ENCODE measurements around the gene SMIM7. TPM values are rescaled to one million over a fixed set of nuclear protein-coding genes. Genes with fewer than 3 reads are reported as not detected.
A peak's percentile ranks its signal among the peaks of the same experiment; 100 is the strongest.

SMIM7 gene
- total and polyA plus RNA-seq, 12 donors: 32.0 to 68.1 (median 39.2) TPM

DNA sequence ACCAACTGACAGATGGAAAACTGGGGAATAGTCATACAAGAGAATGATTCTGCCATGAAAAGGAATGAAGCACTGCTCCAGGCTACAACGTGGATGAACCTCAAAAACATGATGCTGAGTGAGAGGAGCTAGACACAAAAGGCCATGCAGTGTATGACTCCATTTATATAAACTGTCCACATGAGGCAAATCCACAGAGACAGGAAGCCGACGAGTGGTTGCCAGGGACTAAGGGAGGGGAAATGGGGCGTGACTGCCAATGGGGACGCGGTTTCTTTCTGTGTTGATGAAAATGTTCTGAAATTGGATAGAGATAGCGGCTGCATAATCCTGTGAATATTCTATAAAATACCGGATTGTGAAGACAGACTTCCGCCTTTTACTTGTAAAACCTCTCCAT, 10.2 kb downstream of the SMIM7 start:
- peaks cover 0 to 18% (median 1%) of the 10 kb centered on the region in 9 donors for H3K4me1 ChIP-seq
- 57 to 60% methylated on average over 9 of the region's 9 CpGs for WGBS, 2 donors
- H3K27me3 ChIP-seq: no peaks in the 10 kb centered on the region
- H3K9me3 ChIP-seq: no peaks in the 10 kb centered on the region
- intact Hi-C loops (cut with DNase I): no loop called here
- peak in 6 of 8 donors; percentile 44 to 71 (median 62) for ATAC-seq
- no peak for DNase-seq
- peaks cover 3 to 100% (median 51%) of the 10 kb centered on the region in 9 donors for H3K36me3 ChIP-seq
- H3K4me3 ChIP-seq: no peak overlapping the region
- peak overlapping the region in 1 of 10 donors; percentile 7 for H3K27ac ChIP-seq
- no peak for TF ChIP-seq CTCF (IDR thresholded peaks at IDR 0.05)

GRCh38 chr19:16645140-16645539, 14.8 kb downstream of the SMIM7 start:
- Histone ChIP-seq H3K36me3 (peaks cover 0 to 100% (median 52%) of the 10 kb centered on the region in 9 donors), H3K27me3 (no peaks in the 10 kb centered on the region), H3K4me1 (peaks cover 0 to 14% (median 0%) of the 10 kb centered on the region in 9 donors), H3K9me3 (no peaks in the 10 kb centered on the region), H3K27ac (no peak overlapping the region), H3K4me3 (no peak overlapping the region)
- WGBS, 2 donors: 93 to 95% methylated on average over 9 of the region's 9 CpGs
- no peak for DNase-seq
- intact Hi-C loops (cut with DNase I): no loop called here
- TF ChIP-seq CTCF (IDR thresholded peaks at IDR 0.05): no peak
- ATAC-seq: no peak

DNA sequence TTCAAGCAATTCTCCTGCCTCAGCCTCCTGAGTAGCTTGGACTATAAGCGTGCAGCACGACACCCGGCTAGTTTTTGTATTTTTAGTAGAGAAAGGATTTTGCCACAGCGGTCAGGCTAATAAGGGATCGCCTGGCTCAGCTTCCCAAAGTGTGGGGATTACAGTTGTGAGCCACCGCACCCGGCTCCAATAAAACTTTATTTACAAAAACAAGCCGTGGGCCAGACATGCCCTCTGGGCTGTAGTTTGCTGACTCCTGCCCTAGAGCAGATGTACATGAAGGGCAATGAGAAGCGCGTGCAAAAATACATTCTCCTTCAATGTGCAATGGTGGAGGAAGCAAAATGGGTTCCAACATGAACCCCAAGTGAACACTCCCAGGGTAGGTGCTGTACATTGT, 18.2 kb downstream of the SMIM7 start:
- Histone ChIP-seq H3K4me1 (peaks cover 0 to 15% (median 3%) of the 10 kb centered on the region in 9 donors), H3K9me3 (no peaks in the 10 kb centered on the region), H3K27me3 (no peaks in the 10 kb centered on the region), H3K4me3 (no peak overlapping the region), H3K36me3 (peaks cover 0 to 100% (median 59%) of the 10 kb centered on the region in 9 donors), H3K27ac (no peak overlapping the region)
- no peak for ATAC-seq
- intact Hi-C loops (cut with DNase I): loop anchor here in 1 of 10 donors (1.0 kb wide), 1 partner anchor 29 kb away; no protein-coding TSS in a partner anchor
- TF ChIP-seq CTCF (IDR thresholded peaks at IDR 0.05): no peak
- DNase-seq: no peak
- 98% methylated on average over 10 of the region's 10 CpGs for WGBS, 2 donors

GRCh38 chr19:16640951-16641350, 19.0 kb downstream of the SMIM7 start:
- TF ChIP-seq CTCF (IDR thresholded peaks at IDR 0.05): no peak
- DNase-seq (no peak), ATAC-seq (no peak)
- no peaks in the 10 kb centered on the region for H3K27me3 ChIP-seq
- intact Hi-C loops (cut with DNase I): loop anchor here in 1 of 10 donors (1.0 kb wide), 1 partner anchor 29 kb away; no protein-coding TSS in a partner anchor
- no peaks in the 10 kb centered on the region for H3K9me3 ChIP-seq
- H3K36me3 ChIP-seq: peaks cover 0 to 100% (median 54%) of the 10 kb centered on the region in 9 donors
- H3K27ac ChIP-seq: no peak overlapping the region
- 74 to 88% methylated on average over 1 of the region's 1 CpG for WGBS, 2 donors
- H3K4me3 ChIP-seq: no peak overlapping the region
- peaks cover 0 to 15% (median 3%) of the 10 kb centered on the region in 9 donors for H3K4me1 ChIP-seq
